Measurements from ENCODE around the gene CROCC. TPM values are rescaled to one million over a fixed set of nuclear protein-coding genes. Genes with fewer than 3 reads are reported as not detected.

CROCC gene
- total and polyA plus RNA-seq, 2 experiments from 2014 or later: 15.1 to 106 TPM

Small RNA genes lying within 50 kb of the gene (small RNA-seq; reads per million reads assigned to genes)
- gene RNU1-2 (ENCODE audit: low replicate concordance) (not detected), gene RNU1-5P (ENCODE audit: low replicate concordance) (not detected)

Other genes starting within 250 kb of the CROCC start
- under 0.01 TPM in 1 of 2 replicates, not detected in the other for gene RNU1-4, start 181.4 kb upstream of the CROCC start, total RNA-seq (2014; rRNA removed; shearing (Covaris generic))
- not detected in 2 replicates for gene RNU1-4, start 181.4 kb upstream of the CROCC start, polyA plus RNA-seq (2016; fragmentation: Nextera tagmentation; extraction: Ambion mirVana)
- gene RNU1-2, start 26.0 kb upstream of the CROCC start, total RNA-seq (2014; rRNA removed; shearing (Covaris generic)): under 0.01 TPM in 1 of 2 replicates, not detected in the other
- gene RNU1-2, start 26.0 kb upstream of the CROCC start, polyA plus RNA-seq (2016; fragmentation: Nextera tagmentation; extraction: Ambion mirVana): not detected in 2 replicates
- 107 and 129 TPM in 2 replicates for gene MFAP2, start 58.7 kb downstream of the CROCC start, total RNA-seq (2014; rRNA removed; shearing (Covaris generic))
- gene MFAP2, start 58.7 kb downstream of the CROCC start, polyA plus RNA-seq (2016; fragmentation: Nextera tagmentation; extraction: Ambion mirVana): 255 TPM in 2 replicates
- gene ATP13A2, start 90.0 kb downstream of the CROCC start, total RNA-seq (2014; rRNA removed; shearing (Covaris generic)): 83.3 and 87.7 TPM in 2 replicates
- 30.1 and 31.8 TPM in 2 replicates for gene ATP13A2, start 90.0 kb downstream of the CROCC start, polyA plus RNA-seq (2016; fragmentation: Nextera tagmentation; extraction: Ambion mirVana)
- 72.8 and 105 TPM in 2 replicates for gene SDHB, start 132.1 kb downstream of the CROCC start, total RNA-seq (2014; rRNA removed; shearing (Covaris generic))
- 112 and 121 TPM in 2 replicates for gene SDHB, start 132.1 kb downstream of the CROCC start, polyA plus RNA-seq (2016; fragmentation: Nextera tagmentation; extraction: Ambion mirVana)
- 3.7 and 4.3 TPM in 2 replicates for gene PADI2, start 197.5 kb downstream of the CROCC start, total RNA-seq (2014; rRNA removed; shearing (Covaris generic))
- gene PADI2, start 197.5 kb downstream of the CROCC start, polyA plus RNA-seq (2016; fragmentation: Nextera tagmentation; extraction: Ambion mirVana): 1.7 TPM in 2 replicates